ENCODE results near the gene PRM3. TPM values are rescaled to one million over a fixed set of nuclear protein-coding genes. Genes with fewer than 3 reads are reported as not detected.

Gene PRM3, protein sequence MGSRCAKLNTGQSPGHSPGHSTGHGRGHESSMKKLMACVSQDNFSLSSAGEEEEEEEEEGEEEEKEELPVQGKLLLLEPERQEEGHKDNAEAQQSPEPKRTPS
- total RNA-seq, result not detected
- long read RNA-seq, result 0 reads

DNA sequence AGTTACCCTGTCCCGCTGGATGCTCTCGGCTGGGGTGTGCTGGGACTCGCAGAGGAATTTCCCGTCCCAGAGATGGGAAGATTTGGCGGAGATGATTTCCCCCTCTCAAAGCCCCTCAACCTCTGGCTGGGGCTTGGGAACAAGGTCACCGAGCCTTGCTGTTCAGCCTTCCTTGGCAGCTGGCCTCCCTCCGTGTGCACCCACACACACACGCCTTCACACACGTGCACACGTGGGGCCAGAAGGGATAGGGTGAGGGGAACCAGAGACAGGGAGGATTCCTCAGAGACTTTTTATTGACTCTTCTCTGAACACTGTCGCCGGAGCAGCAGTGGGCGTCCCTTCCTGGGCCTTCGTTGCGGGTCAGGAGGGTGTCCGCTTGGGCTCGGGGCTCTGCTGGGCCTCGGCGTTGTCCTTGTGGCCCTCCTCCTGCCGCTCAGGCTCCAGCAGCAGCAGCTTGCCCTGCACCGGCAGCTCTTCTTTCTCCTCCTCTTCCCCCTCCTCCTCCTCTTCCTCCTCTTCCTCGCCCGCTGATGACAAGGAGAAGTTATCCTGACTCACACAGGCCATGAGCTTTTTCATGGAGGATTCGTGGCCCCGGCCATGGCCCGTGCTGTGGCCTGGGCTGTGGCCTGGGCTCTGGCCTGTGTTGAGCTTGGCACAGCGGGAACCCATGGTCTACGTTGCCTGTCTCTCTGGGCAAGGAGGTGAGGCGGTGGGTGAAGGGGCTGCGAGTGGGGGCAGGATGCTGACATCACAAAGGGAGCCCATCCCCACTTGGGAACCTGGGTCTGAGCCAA, at the start of gene PRM3:
Gene PRM3, minus strand, starts transcription at position 709 of the 800 bp plus-strand sequence. Its CDS starts 34 bp downstream, at position 675.
- intact Hi-C loops (cut with DNase I), result no loop called here
- DNase-seq, result no peak
- ATAC-seq (ENCODE audit: poor library complexity), result no peak

DNA sequence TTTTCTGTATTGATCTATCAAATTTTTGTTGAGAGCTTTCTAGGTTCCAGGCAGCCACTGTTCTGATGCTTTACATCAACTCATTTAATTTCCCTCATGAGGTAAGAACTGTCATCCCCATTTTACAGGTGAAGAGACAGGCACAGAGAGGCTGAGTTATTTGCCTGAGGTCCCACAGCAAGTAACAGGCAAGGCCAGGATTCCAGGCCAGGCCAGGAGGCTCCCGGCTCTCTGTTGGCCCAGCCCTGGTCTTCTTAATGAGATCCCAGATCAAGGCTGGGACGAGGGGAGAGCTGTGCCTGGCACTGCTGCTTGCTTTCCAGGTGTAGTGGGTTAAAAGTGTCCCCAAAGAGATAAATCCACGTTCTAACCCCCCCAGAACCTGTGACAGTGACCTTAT, 49.4 kb upstream of the PRM3 start:
- intact Hi-C loops (cut with DNase I), result no loop called here
- ATAC-seq (ENCODE audit: poor library complexity) (no peak), DNase-seq (no peak)

DNA sequence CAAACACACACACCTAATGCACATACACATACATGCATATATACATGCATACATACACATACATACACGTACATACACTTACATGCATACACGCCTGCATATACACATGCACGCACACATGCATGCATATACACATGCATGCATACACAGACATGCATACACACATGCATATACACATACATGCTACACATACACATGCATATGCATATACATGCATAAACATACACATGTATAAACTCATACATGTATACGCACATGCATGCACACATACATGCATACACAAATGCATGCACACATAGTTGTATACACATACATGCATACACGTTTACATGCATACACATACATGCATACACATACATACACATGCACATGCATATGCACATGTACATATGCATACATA, 48.2 kb upstream of the PRM3 start:
- ATAC-seq (ENCODE audit: poor library complexity) (no peak), DNase-seq (no peak)
- intact Hi-C loops (cut with DNase I), result no loop called here

DNA sequence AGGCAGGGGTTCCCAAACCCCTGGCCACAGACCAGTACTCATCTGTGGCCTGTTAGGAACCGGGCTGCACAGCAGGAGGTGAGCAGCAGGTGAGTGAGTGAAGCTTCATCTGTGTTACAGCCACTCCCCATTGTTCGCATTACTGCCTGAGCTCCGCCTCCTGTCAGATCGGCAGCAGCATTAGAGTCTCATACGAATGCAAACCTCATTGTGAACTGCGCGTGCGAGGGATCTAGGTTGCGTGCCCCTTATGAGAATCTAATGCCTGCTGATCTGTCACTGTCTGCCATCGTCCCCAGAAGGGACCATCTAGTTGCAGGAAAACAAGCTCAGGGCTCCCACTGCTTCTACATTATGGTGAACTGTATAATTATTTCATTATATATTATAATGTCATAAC, 46.7 kb upstream of the PRM3 start:
- no peak for DNase-seq
- intact Hi-C loops (cut with DNase I), result no loop called here
- ATAC-seq (ENCODE audit: poor library complexity), result no peak

DNA sequence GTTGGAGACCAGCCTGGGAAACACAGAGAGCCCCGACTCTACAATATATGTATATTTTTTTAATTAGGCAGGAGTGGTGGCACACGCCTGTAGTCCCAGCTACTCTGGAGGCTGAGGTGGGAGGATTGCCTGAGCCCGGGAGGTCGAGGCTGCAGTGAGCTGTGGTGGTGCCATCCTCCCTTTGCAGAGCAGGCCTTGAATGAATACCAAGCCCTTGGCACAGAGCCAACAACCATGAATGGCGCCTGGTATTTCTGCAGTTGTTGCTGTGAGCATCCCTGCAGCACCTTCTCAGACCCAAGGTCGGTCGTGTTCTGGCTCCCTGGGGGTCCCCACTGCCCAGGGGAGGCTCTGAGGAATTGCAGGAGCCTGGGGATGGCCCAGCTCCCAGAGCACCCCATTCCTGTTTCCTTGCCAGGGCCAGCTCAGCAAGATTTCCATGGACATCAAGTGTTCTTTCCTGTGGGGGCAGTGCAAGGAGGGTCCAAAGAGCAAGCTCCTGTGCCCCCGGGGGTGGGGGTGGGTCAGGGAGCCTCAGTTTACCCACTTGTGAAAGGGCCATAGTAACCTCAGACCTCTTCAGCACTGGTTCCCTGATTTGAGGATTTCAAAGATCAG, 46.2 kb upstream of the PRM3 start:
- intact Hi-C loops (cut with DNase I), result no loop called here
- DNase-seq (no peak), ATAC-seq (ENCODE audit: poor library complexity) (no peak)

DNA sequence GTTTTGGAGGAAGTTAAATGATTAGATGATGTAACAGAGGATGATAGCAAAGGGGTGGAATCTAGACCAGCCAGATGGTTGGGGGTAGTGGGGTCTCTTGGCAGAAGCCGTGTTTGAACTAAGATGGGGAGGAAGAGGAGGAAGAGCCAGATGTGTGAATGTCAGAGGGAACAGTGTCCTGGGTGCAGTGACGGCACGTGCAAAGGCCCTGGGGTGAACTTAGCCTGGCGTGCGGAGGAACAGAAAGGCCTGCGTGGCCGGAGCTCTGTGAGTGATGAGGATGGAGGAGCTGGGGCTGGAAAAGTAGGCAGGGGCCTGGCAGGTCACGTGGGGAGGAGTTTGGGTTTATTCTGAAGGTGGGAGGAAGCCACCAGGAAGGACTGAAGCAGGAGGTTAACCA, 45.4 kb upstream of the PRM3 start:
- ATAC-seq (ENCODE audit: poor library complexity) (no peak), DNase-seq (no peak)
- intact Hi-C loops (cut with DNase I), result no loop called here

DNA sequence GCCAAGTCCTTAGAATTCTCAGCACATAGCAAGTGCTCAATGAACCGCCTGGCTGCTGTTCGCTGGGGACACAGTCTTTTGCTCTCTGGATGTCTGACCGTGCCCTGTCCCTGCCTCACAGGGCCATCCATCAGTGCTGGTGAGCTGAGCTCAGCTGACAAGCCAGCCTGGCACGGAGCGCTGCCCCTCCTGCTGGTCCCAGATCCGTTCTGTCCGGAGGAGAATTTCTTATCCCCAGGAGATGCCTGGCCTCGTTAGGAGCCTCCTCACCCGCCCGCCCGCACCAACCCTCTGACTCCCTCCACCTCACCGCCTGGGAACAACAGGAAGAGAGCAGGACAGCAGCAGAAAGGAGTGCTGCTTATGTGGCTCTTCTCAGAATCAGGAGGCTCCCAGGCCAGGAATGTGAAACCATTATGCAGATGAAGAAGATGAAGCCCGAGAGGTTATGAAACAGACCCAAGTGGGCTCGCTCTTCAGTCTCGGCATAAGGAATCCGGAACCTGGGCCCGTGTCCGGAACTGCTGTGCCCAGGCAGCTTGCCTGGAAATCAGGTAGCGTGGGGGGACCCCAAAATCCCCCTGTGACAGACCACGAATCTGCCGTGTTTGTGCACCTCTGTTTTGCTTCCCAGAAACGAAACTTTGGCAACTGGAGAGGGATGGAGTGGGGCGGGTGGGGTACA, 43.0 kb upstream of the PRM3 start:
- intact Hi-C loops (cut with DNase I), result no loop called here
- no peak for DNase-seq
- no peak for ATAC-seq (ENCODE audit: poor library complexity)

DNA sequence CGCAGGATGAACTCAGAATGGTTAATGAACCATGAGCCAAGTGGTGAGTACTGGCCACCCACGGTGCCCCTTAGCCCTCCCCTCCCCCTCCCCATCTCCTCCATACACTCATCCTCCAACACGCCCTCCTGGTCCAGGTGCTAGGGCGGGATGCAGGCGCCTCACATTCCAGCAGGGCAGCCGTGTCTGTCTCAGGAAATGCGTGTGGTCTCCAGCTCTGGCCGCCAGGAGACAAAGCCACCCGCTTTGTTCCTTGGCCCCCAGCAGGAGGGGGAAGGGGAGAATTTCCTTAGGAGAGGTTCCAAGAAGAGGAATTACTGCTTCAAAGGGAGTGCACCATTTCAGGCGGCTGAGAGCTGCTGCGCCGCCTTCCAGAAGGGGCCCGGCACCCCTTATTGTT, 42.1 kb upstream of the PRM3 start:
- no peak for ATAC-seq (ENCODE audit: poor library complexity)
- intact Hi-C loops (cut with DNase I), result no loop called here
- DNase-seq, result no peak

DNA sequence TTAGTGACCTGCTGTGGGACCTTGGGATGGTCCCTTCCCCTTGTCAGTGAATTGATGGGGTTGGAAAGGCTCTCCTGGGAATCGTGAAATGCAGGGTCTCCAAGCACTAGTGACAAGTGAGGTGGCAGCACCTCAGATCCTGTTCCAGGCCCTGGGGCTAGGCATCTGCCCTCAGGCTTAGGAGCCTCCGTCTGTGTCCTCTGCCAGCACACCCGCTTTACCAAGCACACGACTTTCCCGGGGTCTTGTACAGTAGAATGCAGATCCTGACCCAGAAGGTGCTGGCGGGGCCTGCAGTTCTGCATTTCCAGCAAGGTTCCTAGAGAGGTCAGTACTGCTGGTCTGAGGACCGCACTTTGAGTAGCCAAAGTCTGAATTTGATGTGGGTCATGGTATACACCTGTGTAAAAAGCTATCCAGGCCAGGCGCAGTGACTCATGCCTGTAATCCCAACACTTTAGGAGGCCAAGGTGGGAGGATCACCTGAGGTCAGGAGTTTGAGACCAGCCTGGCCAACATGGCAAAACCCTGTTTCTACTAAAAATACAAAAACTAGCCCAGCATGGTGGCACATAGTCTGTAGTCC, 41.0 kb upstream of the PRM3 start:
- intact Hi-C loops (cut with DNase I), result no loop called here
- ATAC-seq (ENCODE audit: poor library complexity), result no peak
- DNase-seq, result no peak

DNA sequence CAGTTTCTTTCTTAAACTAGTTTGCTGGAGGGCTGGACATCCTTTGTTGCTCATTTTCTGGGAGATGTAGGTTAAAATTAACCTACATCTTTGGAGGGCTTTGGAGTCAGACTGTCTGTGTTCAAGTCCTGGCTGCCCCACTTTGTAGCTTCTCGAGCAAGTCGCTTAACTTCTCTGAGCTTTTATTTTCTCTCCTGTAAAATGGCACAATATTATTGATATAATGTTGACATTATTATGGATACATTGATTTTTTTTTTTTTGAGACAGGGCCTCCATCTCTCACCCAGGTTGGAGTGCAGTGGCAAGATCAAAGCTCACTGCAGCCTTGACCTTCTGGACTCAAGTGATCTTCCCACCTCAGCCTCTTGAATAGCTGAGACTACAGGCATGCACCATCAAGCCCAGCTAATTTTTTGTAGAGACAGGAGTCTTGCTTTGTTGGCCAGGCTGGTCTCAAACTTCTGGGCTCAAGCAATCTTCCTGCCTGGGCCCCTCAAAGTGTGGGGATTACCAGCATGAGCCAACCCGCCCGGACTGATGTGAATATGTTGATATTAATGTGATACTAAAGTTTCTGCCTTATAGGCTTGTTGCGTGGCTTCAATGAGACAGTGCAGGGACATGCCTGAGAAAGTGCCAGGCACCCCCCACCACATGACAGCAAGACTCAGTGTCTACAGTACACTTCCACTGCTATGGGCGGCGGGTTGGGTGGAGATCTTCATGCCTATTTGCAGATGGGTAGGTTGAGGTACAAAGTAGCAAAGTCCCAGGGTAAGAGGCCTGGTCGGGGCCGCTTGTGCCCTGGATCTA, 40.3 kb upstream of the PRM3 start:
- intact Hi-C loops (cut with DNase I), result no loop called here

DNA sequence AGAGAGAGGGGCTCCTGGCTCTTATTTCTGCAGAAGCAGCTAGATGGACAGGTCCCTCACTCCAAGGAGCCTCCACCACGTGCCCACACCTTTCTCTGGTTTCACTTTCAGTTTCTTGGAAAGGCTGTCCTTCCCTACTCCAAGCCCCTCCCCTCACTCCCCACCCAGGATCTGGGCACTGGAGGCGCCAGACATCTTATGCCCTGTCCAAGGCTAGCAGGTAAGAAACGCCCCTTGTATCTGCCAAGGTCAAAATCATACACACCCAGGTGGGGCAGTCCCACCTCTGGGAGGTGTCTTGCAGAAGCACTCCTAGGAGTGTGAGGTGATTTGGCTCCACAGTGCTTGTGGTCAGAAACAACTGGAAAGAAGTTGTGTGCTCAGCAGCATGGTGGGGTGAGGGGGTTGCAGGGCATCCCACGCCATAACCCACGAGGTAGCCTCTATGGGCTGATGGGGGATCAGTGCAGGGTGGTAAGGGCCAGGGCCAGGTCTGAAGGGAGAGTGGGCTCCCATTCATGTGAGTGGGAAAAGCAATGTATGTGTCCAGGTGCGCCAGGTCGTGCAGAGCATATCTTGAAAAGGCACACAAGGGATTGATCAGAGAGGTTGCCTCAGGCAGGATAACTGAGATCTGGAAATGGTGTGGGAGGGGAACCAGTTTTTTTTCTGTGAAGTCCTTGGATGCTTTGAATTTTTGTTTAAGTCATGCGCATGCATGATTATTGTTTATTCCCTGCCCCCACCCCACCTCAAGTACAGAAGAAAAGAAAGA, 39.5 kb upstream of the PRM3 start:
- DNase-seq (no peak), ATAC-seq (ENCODE audit: poor library complexity) (no peak)
- intact Hi-C loops (cut with DNase I), result no loop called here

More for the DNA sequence above, 40.3 kb upstream of the PRM3 start:
- ATAC-seq (ENCODE audit: poor library complexity), result no peak
- no peak for DNase-seq

DNA sequence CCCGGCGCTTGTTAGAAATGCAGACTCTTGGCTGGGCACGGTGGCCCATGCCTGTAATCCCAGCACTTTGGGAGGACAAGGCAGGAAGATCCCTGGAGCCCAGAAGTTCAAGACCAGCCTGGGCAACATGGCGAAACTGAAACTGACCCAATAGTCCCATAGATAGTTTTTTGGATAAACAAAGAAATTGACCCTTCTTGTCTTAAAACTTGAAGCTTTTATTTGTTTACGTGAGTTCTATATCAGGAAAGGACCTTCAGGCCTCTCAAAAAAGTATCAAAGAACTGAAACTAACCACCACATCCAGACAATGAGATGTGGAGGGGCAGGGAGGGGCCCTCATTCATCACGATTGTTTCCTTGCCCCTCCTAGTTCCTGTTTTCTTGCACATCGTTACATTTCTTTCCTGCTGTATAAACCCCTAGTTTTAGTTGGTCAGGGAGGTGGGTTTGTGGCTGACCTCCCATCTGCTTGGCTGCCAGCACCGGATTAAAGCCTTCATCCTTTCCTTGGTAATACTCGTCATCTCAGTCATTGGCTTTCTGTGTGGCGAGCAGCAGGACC, 37.6 kb upstream of the PRM3 start:
- intact Hi-C loops (cut with DNase I), result no loop called here
- DNase-seq (no peak), ATAC-seq (ENCODE audit: poor library complexity) (no peak)

DNA sequence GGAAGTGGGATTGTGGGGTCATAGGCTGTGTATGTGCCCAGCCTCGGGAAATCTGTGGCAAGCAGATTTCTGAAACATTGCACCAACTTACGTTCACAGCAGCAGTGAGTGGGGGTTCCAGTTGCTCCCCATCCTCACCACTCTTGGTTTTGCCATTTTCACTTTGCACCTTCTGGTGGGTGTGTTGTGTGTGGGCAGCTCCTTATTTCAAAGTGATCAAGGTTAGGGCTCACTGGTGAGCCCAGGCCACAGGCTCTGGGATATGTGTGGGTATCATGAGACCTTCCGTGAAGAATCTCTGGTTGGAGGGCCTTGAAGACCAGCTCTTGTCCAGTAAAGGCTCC, 37.2 kb upstream of the PRM3 start:
- DNase-seq, result no peak
- intact Hi-C loops (cut with DNase I), result no loop called here
- ATAC-seq (ENCODE audit: poor library complexity), result no peak

DNA sequence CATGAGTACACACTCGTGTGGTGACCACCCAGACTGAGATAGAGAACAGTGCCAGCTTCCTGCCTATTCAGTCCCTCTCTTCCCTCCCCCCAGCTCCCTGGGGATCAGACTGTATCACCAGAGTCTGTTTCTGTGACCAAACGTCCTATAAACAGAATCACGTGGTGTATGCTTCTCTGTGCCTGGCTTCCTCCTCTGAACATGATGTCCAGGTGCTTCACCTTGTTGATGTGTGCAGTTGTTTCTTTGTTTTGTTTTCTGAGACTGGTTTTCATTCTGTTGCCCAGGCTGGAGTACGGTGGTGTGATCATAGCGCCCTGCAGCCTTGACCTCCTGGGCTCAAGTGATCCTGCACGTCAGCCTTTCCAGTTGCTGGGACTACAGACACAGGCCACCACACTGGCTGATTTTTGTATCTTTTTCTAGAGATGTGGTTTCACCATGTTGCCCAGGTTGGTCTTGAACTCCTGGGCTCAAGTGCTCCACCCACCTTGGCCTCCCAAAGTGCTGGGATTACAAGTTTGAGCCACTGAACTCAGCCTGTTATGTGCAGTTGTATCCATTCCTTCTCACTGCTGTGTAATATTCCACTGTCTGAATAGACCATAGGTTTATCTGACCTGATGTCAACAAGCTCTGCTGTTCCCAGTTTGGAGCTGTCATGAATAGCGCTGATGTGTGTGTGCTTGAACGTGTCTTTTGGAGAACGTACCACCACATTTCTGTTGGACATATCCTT, 36.6 kb upstream of the PRM3 start:
- ATAC-seq (ENCODE audit: poor library complexity) (no peak), DNase-seq (no peak)
- intact Hi-C loops (cut with DNase I), result no loop called here

DNA sequence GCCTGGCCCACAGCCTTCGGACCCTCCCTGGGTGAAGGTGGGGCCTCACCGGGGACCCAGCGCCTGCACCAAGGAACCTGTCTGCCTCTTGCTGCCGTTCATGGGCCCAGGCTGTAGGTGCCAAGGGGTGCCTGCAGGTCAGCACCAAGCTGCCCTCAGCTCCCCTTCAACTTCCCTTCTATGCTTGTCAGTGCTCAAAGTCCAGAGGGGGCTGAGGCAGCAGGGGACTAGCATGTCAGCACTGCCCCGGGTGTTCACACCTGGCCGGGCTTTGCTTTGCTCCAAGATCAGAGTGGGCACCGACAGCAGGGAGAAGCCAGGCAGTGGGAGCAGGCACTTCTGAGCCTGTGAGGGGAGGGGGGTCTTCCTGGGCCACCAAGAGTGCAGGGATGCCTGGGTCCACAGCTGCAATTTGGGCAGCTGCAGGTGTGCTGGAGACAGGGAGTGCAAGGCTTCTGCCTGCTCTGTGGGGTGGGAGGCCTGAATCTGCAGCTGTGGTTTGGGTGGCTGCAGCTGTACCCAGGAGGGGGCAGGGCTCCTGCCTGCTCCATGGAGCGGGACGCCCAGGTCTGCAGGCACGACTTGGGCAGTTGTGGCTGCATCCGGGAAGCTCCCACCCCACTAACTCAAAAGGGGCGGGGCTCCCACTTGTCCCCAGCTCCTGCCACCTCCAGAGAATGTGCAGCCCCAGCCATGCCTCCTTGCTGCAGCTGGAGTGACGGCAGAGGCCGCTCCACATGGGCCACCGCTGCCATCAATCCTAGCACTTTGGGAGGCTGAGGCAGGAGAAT, 35.3 kb upstream of the PRM3 start:
- ATAC-seq (ENCODE audit: poor library complexity), result no peak

More for the DNA sequence above, 35.3 kb upstream of the PRM3 start:
- intact Hi-C loops (cut with DNase I), result no loop called here
- no peak for DNase-seq

Measured in Right ventricle myocardium superior (tissue), 1 donor.